ENCODE results near the gene SMIM35.
A peak's percentile ranks its signal among the peaks of the same experiment; 100 is the strongest.
"Not testable (repeated sequence)": the region's sequence is repeated elsewhere in the genome, so short reads cannot be mapped to it uniquely, and the experiment has no call there.

SMIM35 gene

DNA sequence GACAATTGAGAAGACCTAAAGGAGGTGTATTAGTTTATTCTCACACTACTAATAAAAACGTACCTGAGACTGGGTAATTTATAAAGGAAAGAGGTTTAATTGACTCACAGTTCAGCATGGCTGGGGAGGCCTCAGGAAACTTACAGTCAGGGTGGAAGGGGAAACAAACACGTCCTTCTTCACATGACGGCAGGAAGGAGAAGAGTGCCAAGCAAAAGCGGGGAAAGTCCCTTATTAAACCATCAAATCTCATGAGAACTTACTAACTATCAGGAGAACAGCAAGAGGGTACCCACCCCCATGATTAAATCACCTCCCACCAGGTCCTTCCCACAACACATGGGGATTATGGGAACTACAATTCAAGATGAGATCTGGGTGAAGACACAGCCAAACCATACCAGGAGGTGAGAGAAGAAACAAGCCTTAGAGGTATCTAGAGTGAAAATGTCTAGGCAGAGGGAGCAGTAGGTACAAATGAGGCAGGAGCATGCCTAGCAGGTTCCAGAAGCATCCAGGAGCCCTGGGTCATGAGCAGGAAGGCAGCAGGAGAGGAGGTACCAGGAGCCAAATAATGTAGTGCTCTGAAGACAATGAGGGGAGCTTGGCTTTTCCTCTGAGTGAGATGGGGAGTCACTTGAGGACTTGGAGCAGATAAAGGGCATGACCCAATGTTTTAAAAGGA is 69.0 kb downstream of the SMIM35 start:
- no peak for DNase-seq

DNA sequence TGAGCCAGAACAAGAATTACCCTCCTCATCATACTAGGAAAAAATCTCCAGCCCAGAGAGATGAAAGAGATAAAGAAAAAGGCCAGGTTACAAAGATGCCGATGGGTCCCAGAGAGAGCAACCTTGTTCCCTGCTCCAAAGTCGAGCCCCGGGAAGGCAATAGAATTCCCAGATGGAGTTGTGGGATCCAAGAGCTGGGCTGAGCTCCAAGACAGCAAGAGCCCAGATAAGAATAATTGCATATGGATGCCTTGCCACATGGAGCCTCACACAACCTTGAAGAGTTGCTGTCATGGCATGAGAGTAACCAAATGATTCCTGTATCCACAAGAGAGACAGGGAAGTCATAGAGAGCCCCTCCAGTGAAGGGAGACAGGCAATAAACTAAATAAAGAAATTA is 69.7 kb downstream of the SMIM35 start:
- DNase-seq, result no peak

DNA sequence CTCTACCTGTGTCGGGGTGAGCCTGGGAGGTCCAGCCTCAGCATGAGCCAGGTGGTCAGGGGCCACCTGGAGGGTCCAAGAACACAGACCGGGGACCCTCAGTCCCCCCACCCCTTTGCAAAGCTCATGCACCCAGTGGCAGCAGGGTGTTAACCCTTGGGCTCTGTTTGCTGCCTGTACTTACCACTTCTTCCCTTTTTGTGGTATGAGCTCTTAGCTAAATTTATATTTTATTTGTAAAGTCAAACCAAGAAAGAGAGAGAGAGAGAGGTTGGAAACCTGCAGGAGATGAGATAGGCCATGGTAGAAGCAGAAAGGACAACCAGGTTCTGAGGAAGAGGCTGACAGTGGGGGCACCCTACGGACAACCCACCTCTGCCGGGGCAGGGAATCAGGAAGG is 70.7 kb downstream of the SMIM35 start:
- DNase-seq, result no peak

DNA sequence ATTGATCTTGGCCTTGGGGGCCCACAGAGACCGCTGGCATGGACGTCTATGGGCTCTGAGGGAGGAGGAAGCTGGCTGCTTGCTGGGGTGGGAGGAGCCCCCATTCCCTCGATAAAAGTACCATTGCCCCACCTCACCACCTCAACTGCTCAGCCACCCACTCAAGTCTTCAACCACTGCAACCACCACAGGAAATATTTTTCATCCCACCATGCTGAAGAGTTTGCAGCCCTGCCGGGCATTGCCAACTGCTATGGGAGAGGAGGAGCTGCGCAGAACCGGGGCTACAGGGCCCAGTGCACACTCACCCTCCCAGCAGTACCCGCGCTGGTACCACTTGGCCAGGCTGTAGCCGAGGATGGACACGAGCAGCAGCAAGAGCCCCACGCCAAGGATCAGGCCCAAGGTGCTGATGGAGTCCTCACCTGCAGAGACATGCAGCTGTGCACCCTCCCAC is 71.3 kb downstream of the SMIM35 start:
- DNase-seq, result no peak

DNA sequence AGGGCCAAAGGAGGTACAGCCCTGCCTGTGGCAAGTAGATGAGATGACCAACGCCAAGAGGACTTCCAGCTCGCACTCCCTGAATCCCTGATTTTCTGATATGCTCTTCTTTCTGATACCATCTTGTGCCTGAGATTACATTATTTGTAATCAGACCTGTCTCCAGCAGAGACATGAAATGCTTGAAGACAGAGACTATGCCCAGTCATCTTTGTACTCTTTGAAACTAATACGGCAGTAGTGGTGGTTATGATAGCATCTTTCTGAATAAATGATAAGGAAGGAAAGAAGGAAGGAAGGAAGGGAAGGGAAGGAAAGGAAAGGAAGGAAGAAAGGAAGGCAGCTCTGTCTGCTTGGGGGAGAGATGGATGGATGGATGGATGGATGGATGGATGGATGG is 72.7 kb downstream of the SMIM35 start:
- no peak for DNase-seq

DNA sequence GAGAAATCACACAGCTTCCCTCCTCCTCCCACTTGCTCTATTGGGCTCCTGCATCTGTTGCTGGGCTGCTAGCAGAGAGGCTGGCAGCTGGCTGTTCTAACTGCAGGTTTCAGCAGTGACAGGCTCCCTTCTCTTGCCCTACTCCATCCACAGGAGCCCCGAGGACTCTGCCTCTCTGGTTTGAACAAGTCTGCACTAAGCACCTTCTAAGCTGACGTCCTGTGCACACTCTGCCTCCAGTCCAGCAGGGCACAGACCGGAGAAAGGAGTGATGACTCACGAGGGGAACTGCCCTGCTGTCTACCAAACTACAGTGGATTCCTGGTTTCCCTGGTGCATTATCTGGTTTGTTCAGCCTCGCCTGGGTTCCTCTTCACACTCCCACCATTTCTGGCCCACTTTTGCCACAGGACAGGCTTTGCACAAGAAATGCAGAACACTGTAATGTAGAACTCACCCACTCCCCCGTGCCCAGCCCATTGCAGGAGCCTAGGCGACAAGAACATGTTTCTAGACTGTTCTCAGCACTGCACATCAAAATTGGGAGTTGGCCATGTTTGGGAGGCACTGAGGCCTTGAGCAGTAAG is 74.6 kb downstream of the SMIM35 start:
- DNase-seq, result no peak

DNA sequence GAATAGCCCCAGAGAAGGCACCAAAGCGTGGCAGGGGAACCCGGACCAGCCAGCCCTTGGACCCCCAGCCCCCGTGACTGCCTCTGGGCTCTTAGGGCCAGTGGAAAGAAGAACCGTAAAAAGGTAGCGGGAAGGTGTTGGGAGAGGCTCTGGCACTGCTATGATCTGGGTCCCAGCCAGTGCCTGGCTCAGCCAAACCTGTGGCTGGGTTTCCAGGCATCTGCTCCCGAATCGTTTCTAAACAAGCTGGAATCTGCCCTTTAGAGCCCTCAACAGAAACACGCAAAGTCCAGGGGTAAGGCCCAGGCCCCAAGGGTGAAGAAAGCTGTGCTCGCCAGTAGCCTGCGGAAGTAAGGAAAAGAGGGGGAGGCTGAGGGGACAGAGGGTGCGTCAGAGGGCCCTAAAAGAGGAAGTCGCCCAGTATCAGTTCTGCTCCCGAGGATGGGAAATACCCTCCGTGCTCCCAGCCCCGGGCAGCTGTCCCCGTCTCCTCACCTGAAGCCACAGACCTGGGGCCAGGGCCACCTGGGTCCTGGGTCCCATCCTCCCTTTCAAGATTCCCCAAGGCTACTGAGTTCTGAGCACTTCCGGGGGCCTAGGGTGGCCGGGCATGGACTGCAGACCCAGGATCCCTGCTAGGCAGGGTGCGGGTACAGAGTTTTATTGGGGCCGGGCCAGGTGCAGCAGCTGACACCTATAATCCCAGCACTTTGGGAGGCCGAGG is 75.9 kb downstream of the SMIM35 start:
- no peak for DNase-seq

DNA sequence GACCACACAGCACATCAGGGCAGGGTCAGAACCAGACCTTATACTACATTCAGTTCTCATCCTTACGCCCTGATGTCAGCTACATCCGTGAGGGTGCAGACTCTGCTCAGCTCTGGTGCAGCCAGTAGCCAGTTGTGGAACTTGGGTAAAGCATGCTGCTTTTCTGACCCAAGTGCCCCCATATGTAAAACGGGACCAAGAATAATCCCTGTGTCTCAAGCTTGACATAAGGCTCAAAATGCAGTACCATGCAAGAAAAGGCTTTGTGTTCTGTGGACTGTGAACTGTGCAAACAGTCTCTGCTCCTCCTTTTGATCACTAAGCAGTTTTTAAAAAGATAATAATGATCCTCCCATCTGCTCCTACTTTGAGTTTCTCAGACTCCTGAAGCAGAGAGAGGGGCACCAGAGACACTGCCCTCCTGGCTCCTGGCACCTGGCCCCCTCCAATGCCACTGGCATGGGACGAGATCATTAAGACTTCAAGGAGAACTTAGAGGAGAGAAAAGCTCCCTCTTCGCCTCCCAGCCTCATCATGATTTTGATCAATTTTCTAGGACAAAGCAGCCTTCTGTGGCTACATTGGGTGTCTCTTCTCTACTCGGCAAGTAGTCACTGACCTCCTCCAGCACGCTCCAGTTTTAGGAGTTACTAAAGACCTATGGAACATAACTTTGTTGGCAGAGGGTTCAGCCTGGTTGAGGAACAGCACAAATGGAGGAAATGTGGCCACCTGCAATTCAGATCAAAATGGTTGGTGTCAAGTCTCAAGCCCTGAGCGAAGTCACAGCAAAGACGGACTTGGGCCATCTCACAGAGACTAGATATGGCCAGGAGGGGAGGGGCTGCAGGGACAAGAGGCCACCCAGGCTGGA is 76.7 kb downstream of the SMIM35 start:
- no peak for DNase-seq

DNA sequence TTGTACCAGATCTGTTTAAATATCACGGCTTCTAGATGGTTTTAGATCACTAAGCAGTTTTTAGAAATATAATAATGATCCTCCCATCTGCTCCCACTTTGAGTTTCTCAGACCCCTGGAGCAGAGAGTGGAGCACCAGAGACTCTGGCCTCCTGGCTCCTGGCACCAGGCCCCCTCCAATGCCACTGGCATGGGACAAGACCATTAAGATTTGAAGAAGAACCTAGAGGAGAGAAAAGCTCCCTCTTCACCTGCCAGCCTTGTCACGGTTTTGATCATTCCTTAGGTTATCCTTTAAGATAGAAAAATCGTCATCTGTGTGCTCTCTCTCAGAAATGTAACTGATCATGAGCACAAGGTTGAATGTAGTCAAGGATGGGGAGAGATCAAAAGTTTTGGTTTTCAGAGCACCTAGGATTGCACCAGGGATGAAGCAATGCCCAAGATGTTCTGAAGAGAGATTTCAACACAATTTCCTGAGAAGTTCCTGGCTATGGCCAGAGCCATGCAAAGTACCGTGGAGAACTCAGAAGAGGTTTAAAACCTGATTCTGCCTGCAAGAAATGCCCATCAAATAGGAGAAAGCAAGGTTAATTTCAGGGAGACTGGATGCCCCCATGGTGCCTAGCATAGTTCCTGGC is 78.4 kb downstream of the SMIM35 start:
- no peak for DNase-seq

DNA sequence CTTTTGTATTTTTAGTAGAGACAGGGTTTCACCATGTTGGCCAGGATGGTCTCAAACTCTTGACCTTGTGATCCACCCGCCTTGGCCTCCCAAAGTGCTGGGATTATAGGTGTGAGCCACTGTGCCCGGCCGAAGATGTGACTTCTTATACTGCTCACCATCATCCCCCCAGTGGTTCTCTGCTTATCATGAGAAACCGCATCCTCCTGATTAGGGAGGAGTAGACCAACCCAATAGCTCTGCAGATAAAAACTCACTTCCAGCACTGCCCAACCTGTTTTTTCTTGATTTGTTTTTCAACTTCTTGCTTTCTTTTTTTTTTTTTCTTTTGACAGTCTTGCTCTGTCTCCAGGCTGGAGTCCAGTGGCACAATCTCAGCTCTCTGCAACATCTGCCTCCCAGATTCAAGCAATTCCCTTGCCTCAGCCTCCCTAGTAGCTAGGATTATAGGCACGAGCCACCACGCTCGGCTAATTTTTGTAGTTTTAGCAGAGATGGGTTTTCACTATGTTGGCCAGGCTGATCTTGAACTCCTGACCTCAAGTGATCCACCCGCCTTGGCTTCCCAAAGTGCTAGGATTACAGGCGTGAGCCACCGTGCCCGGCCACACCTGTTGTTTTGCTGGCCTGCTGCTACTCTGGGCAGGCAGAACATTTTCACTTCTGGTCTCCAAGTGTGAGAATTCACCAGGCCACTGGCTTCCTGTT is 79.0 kb downstream of the SMIM35 start:
- DNase-seq, result not testable (repeated sequence)

DNA sequence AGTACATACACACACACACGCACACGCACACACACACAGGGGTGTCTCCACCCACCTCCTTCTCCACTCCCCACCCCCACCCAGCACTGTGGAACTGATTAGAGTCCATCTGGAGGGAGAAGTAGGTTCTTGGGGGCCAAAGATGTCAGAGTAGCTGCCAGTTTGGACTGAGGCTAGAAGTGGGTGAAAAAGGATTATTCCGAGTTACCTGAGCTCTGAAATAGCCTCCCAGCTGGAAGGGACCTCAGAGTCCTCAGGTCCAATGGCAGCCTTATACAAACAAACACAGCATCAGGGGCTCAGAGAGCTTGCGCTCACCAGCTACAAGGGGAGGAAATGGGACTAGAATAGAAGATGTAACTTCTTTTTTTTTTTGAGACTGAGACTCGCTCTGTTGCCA is 79.7 kb downstream of the SMIM35 start:
- no peak for DNase-seq

DNA sequence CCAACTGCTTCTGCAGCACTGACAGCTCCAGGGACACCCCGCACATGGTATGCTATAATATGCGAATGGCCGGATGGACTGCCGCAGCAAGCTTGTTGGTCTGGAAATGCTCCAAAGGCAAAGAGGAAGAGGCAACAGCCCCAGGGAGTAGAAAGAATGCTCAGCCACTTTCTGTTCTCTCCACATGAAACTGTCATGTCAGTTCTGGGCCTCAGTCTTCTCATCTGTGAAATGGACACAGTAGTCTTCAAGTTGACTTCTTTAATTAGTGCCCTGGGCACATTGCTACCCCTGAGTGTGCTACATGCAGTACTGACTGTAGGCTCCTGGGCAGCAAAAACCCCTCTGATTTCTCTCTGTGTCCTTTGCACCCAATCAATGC is 80.6 kb downstream of the SMIM35 start:
- DNase-seq, result no peak

DNA sequence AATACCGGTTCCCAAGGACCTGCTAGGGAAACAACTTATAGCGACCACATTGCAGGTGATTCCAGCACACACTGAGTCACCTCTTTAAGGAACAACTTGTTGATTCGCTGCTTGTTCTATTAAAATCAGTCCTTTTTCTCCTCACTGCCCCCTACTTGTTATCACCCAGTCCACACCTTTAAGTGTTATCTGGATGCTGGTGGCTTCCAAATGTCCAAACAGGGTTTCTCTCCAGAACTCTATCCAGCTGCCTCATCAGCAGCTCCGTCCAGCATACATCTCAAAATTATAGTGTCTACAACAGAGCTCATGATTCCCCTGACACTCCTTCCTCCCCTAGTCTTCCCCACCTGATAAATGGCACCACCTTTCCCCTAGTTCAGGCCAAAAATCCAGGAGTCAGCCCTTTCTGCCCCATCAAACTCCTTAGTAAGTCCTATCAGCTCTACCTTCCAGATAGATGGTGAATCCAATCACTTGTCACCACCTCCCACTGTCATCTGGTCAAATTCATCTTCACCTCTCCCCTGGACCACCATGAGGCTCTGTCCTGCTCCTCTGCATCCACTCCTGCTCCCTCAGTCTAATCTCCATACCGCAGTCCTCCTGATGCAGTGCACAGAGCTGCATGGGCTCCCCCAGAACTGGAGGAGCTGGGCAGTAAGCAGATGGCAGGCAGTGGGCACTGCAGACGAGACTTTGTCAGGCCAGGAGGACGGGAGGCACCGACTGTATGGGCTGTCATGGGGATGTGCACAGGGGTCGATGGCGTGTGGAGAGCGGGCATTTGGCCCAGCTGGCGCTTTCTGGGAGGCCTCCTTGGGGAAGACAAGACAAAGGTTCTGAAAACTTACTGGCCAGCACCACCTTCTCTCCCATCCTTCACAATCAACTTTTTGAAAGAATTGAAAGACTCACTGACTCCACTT is 81.3 kb downstream of the SMIM35 start:
- no peak for DNase-seq

DNA sequence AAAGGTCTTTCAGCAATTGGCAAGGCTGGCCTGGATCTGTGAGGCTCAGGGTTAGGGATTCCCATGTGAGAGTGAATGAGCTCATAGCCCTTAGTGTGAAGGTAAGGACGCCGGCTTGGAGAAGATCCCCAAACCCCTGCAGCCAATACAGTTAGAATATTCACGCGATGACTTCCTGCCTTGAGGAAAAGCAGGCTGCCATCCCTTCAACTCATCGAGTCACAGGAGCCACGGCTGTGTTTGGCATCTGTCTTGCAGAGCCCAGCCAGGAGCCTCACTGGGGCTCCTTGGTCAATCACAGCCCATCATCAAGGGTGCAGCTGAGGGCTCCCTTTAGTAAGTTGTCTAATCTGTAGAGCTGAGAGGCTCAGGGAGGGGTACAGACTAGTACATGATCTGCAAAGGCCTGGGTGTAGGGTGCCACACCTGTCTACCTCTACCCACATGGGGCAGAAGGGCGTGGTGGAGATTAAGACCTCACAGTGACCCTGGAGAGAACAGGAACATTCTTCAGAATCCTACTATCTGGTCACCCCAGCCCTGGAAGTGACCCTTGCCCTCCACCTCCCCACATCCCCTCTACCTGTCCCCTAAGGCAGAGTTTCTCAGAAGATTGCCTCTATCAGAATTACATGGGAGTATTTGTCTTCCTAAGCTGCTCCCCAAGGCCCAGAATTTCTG is 82.1 kb downstream of the SMIM35 start:
- DNase-seq, result no peak

DNA sequence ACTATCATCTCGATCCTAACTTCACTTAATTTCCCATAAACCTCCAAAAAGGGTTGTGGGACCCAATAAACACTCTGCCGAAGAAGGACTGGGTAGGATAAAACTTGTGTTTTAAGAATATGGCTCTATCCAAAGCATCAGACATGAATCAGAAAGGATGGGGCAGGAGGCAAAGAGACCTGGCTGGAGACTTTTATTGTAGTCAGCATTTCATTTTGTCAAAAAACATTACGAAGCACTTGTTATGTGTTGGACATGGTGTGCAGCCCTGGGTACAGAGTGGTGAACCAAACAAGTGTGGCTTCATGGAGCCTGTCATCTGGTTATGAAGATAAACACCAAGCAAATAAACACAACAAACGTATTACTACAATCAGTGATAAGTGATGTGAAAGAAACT is 83.3 kb downstream of the SMIM35 start:
- DNase-seq, result no peak

DNA sequence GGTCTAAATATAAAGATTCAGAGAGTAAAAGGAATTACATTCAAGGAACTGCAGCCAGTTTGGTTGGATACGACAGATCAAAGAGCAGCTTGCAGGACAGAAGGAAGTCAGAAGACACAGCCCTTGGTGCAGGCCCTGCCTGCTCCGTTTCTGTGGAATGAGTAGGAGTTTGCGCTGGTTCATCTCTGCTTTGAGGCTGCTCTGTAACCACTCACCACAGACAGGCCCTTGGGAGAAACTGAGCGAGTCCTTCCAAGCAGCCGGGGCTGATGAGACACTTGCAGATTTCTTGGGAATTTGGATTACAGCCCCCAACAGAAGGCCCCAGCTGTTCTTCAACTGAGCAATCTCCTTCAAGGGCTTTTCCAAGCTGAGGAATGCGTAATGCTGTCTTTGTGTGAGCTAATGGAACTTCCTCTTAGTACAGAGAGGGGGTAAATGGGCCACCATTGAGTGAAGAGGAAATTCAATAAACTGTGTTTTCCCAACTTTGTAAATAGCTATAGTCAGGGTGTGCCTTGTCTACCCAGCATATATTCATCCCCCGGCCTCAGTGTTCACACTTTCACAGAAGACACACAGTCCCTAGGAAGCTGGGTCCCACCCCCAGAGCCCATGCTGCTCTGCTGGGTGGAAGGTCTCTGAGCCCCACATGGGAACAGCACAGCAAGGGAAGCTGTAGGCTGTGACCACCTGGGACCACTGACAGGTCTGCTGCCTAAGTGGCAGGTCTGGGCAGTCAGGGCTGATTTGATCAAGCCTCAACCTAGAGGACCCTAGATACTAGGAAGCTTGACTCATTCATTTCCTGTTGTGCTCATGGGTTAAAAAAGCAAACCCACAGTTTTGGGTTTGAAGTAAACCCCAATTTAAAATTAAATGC is 84.0 kb downstream of the SMIM35 start:
- DNase-seq, result peak; percentile 59

DNA sequence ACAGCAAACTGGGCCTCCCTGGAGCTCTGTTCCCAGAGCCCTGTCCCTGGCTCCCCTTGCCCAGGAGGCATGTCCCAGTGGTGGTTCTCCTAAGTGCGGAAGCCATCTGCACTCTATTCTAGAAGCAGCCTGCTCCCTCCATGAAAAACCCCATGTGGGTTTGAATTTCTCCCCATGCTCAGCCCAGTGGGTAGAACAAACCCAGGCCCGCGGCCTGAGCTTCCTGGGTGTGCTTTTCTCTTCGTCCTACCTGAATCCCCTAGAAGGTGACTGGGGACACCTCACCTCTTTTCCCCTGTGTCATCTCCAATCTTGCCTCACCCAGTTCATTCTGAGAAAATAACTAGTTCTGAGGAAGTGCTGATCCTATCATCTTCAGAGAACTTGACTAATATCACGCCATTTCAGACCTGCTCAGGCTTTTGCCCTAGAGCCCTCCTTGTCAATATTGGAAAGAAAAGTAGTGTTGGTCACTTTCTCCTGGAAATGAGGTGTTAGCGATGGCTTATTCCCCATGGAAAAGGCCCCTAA is 84.7 kb downstream of the SMIM35 start:
- DNase-seq, result peak; percentile 55

DNA sequence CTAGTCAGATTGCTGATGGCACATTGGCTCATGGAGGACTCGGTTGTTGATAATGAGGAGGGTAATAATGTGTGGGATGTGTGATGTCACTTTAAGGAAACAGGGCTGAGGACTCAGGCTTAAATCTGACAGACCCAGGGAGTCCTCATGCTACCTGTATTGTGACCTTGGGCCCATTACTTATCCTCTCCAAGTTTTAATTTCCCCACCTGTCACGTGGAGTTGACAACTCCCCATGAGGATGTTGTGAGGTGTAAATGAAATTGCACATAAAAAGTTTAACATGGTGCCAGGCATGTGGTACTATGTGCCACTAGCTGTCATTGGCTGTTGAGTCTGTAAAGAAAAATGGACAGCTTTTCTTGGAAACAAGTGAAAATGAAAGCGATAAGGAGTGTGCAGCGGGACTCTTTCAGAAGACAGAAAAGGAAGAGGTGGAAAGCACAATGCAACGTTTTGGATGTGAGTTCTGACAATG is 85.2 kb downstream of the SMIM35 start:
- DNase-seq, result no peak

DNA sequence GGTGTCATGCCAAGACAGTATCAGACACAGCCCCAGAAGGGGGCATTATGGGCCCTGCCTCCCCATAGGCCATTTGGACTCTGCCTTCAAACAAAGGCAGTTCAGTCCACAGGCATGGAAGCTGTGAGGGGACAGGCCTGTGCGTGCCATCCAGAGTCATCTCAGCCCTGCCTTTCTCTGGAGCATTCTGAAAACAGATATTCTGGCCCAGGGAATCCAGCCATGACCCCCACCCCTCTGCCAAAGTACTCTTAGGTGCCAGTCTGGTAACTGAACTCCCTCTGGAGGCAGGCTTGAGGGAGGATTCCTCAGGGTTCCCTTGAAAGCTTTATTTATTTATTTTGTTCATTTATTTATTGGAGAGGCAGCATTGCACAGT is 85.9 kb downstream of the SMIM35 start:
- DNase-seq, result no peak
